MM.1S (cell line): ENCODE data around the gene TAS2R42.

Experiments
- DNase-seq: peaks from one replicate; pipeline ENCODE4 v3.0.0-alpha.2; 2015
- H2AFZ ChIP-seq: fragments of 300-600 bp; sonication (generic); 2 replicates; pipeline ENCODE4 v1.6.0; 2016; ENCODE audit warnings: antibody characterized with exemption, low read length
- H3F3A ChIP-seq: fragments of 300-600 bp; sonication (generic); 2 replicates; pipeline ENCODE4 v1.6.1; 2016; ENCODE audit warnings: mild to moderate bottlenecking, antibody characterized with exemption, low read length, moderate library complexity, mixed read lengths; ENCODE audit not compliant: insufficient read depth
- H3K27ac ChIP-seq: fragments of 300-600 bp; sonication (generic); 2 replicates; pipeline ENCODE4 v1.5.1; 2016; ENCODE audit warnings: mild to moderate bottlenecking, low read length
- H3K27me3 ChIP-seq: fragments of 300-600 bp; sonication (generic); replicated peaks from 2 replicates; pipeline ENCODE4 v1.6.0; 2016; ENCODE audit warnings: low read length; ENCODE audit not compliant: insufficient read depth
- H3K36me3 ChIP-seq: fragments of 300-600 bp; sonication (generic); replicated peaks from 2 replicates; pipeline ENCODE4 v1.6.1; 2016; ENCODE audit warnings: mild to moderate bottlenecking, low read length, mixed read lengths; ENCODE audit not compliant: insufficient read depth
- H3K4me1 ChIP-seq: fragments of 300-600 bp; sonication (generic); 2 replicates; pipeline ENCODE4 v1.6.1; 2016; ENCODE audit warnings: low read length, mixed read lengths
- H3K4me2 ChIP-seq: fragments of 300-600 bp; sonication (generic); 2 replicates; pipeline ENCODE4 v1.6.0; 2016; ENCODE audit warnings: low read depth, low read length
- H3K4me3 ChIP-seq: fragments of 300-600 bp; sonication (generic); 2 replicates; pipeline ENCODE4 v1.5.1; 2016; ENCODE audit warnings: low read length, mixed read lengths
- H3K79me2 ChIP-seq: fragments of 300-600 bp; sonication (generic); 2 replicates; pipeline ENCODE4 v1.6.1; 2016; ENCODE audit warnings: mixed run types, low read length, mixed read lengths
- H3K9ac ChIP-seq: fragments of 300-600 bp; sonication (generic); 2 replicates; pipeline ENCODE4 v1.6.1; 2016; ENCODE audit warnings: low read length, mixed read lengths
- H3K9me2 ChIP-seq: fragments of 300-600 bp; sonication (generic); replicated peaks from 2 replicates; pipeline ENCODE4 v1.6.1; 2016; ENCODE audit warnings: mild to moderate bottlenecking, low read length, mixed read lengths; ENCODE audit not compliant: insufficient read depth
- H3K9me3 ChIP-seq: fragments of 300-600 bp; sonication (generic); replicated peaks from 2 replicates; pipeline ENCODE4 v1.6.1; 2016; ENCODE audit warnings: mild to moderate bottlenecking, low read length, mixed read lengths; ENCODE audit not compliant: insufficient read depth
- H4K20me1 ChIP-seq: fragments of 300-600 bp; sonication (generic); 2 replicates; pipeline ENCODE4 v1.6.1; 2016; ENCODE audit warnings: mild to moderate bottlenecking, low read length, moderate library complexity, mixed read lengths; ENCODE audit not compliant: insufficient read depth
- CTCF ChIP-seq: fragments of 300-600 bp; sonication (generic); IDR thresholded peaks from 2 replicates; pipeline ENCODE4 v1.5.1; 2016; ENCODE audit warnings: antibody characterized with exemption, low read length, mixed read lengths
- EZH2 ChIP-seq: fragments of 300-600 bp; sonication (generic); optimal IDR thresholded peaks from 2 replicates; pipeline ENCODE3; 2017; ENCODE audit warnings: low read depth, mild to moderate bottlenecking, antibody characterized with exemption, low read length, mixed read lengths
- EZH2phosphoT487 ChIP-seq: fragments of 300-600 bp; sonication (generic); IDR thresholded peaks from 2 replicates; pipeline ENCODE4 v1.6.1; 2018; ENCODE audit warnings: antibody characterized with exemption, low read length

Gene TAS2R42

GRCh38 chr12:11152725-11153124, 34.0 kb downstream of the TAS2R42 start:
- Histone ChIP-seq H3K4me2 (no peak overlapping the region), H3K9ac (no peak overlapping the region), H3K36me3 (no peaks in the 10 kb centered on the region), H3K79me2 (peaks cover 61% of the 10 kb centered on the region), H3F3A (no peaks in the 10 kb centered on the region), H3K27me3 (no peaks in the 10 kb centered on the region), H3K9me2 (no peaks in the 10 kb centered on the region), H2AFZ (no peak overlapping the region), H4K20me1 (no peaks in the 10 kb centered on the region), H3K9me3 (no peaks in the 10 kb centered on the region), H3K27ac (no peak overlapping the region), H3K4me1 (no peaks in the 10 kb centered on the region), H3K4me3 (no peak overlapping the region)
- DNase-seq, result no peak
- TF ChIP-seq EZH2, result no peak
- TF ChIP-seq CTCF, result no peak
- no peak for TF ChIP-seq EZH2phosphoT487

GRCh38 chr12:11150832-11151231, 35.9 kb downstream of the TAS2R42 start:
- no peak overlapping the region for H2AFZ ChIP-seq
- H3K9me3 ChIP-seq, result no peaks in the 10 kb centered on the region
- no peak overlapping the region for H3K4me2 ChIP-seq
- DNase-seq, result no peak
- H3K27ac ChIP-seq, result no peak overlapping the region
- no peaks in the 10 kb centered on the region for H3F3A ChIP-seq
- H3K36me3 ChIP-seq, result no peaks in the 10 kb centered on the region
- peaks cover 43% of the 10 kb centered on the region for H3K79me2 ChIP-seq
- H3K9me2 ChIP-seq, result no peaks in the 10 kb centered on the region
- TF ChIP-seq CTCF (no peak), EZH2phosphoT487 (no peak), EZH2 (no peak)
- no peaks in the 10 kb centered on the region for H4K20me1 ChIP-seq
- H3K4me3 ChIP-seq, result no peak overlapping the region
- H3K27me3 ChIP-seq, result no peaks in the 10 kb centered on the region
- no peaks in the 10 kb centered on the region for H3K4me1 ChIP-seq
- no peak overlapping the region for H3K9ac ChIP-seq

GRCh38 chr12:11147420-11147819, 39.3 kb downstream of the TAS2R42 start:
- TF ChIP-seq EZH2phosphoT487, result no peak
- no peak for TF ChIP-seq CTCF
- TF ChIP-seq EZH2, result no peak
- Histone ChIP-seq H2AFZ (no peak overlapping the region), H3K4me1 (no peaks in the 10 kb centered on the region), H3K27me3 (no peaks in the 10 kb centered on the region), H3K9ac (no peak overlapping the region), H3K9me3 (no peaks in the 10 kb centered on the region), H3K4me2 (no peak overlapping the region), H3F3A (no peaks in the 10 kb centered on the region), H3K27ac (no peak overlapping the region), H3K36me3 (no peaks in the 10 kb centered on the region), H4K20me1 (no peaks in the 10 kb centered on the region), H3K79me2 (peaks cover 34% of the 10 kb centered on the region), H3K9me2 (no peaks in the 10 kb centered on the region), H3K4me3 (no peak overlapping the region)
- DNase-seq, result no peak
